Stimulated activated CD4-positive, alpha-beta T cell treated with anti-CD3 and anti-CD28 coated beads, Interleukin-2, amount 100 ng/mL, for 24 hours (primary cell): ENCODE results near the gene ADCY2.

Experiments used
- DNase-seq, 2 donors: peaks; one replicate each; pipeline ENCODE4 v3.0.0-alpha.2; 2020

The ADCY2 gene

GRCh38 chr5:7517006-7517405 lies 121.1 kb downstream of the ADCY2 start:
- DNase-seq = no peak

GRCh38 chr5:7518947-7519560 lies 123.1 kb downstream of the ADCY2 start:
- DNase-seq = no peak

GRCh38 chr5:7519564-7519963 lies 123.6 kb downstream of the ADCY2 start:
- no peak for DNase-seq

GRCh38 chr5:7529880-7530279 lies 133.9 kb downstream of the ADCY2 start:
- no peak for DNase-seq

GRCh38 chr5:7533941-7534340 lies 138.0 kb downstream of the ADCY2 start:
- no peak for DNase-seq

- no peak for DNase-seq
Measured at GRCh38 chr5:7534505-7534904, 138.6 kb downstream of the ADCY2 start.

- no peak for DNase-seq
Measured at GRCh38 chr5:7537573-7537972, 141.6 kb downstream of the ADCY2 start.

GRCh38 chr5:7539571-7539970 lies 143.6 kb downstream of the ADCY2 start:
- DNase-seq = no peak

- DNase-seq = no peak
Measured at GRCh38 chr5:7540736-7541485, 145.0 kb downstream of the ADCY2 start.

GRCh38 chr5:7541898-7542297 lies 146.0 kb downstream of the ADCY2 start:
- no peak for DNase-seq

GRCh38 chr5:7546555-7546954 lies 150.6 kb downstream of the ADCY2 start:
- no peak for DNase-seq

- DNase-seq = no peak
Measured at GRCh38 chr5:7548596-7548995, 152.7 kb downstream of the ADCY2 start.

- DNase-seq = no peak
Measured at GRCh38 chr5:7565559-7565958, 169.6 kb downstream of the ADCY2 start.

- DNase-seq = no peak
Measured at GRCh38 chr5:7576023-7576715, 180.2 kb downstream of the ADCY2 start.

- DNase-seq = no peak
Measured at GRCh38 chr5:7577381-7577780, 181.4 kb downstream of the ADCY2 start.

GRCh38 chr5:7578071-7578470 lies 182.1 kb downstream of the ADCY2 start:
- no peak for DNase-seq

- DNase-seq = no peak
Measured at GRCh38 chr5:7584749-7585148, 188.8 kb downstream of the ADCY2 start.

GRCh38 chr5:7585807-7586206 lies 189.9 kb downstream of the ADCY2 start:
- DNase-seq = no peak

GRCh38 chr5:7586480-7586879 lies 190.5 kb downstream of the ADCY2 start:
- DNase-seq = no peak

GRCh38 chr5:7589800-7590199 lies 193.9 kb downstream of the ADCY2 start:
- DNase-seq = no peak

GRCh38 chr5:7592910-7593309 lies 197.0 kb downstream of the ADCY2 start:
- peak in 1 of 2 donors; percentile 1 for DNase-seq

- no peak for DNase-seq
Measured at GRCh38 chr5:7597059-7597642, 201.2 kb downstream of the ADCY2 start.

- DNase-seq = no peak
Measured at GRCh38 chr5:7606840-7607465, 211.0 kb downstream of the ADCY2 start.
